Heart left ventricle (tissue), 16 donors: ENCODE data around the gene DRD3. TPM values are rescaled to one million over a fixed set of nuclear protein-coding genes. Genes with fewer than 3 reads are reported as not detected.

Source experiments
- ATAC-seq, 4 donors: fragments of 200-7000 bp; cut with Tn5 transposase; one replicate each; pipeline ENCODE4 v1.9.1; 2020 to 2022; ENCODE audit warnings: moderate library complexity in 4 of 4, mild to moderate bottlenecking in 3 of 4, moderate number of reproducible peaks in 1 of 4
- DNase-seq, 5 donors: peaks; one replicate each; pipeline ENCODE4 v3.0.0-alpha.2; 2020
- H3K27ac ChIP-seq, 12 donors: fragments of 200-600 bp; sonication (generic) in 4 of 12; one replicate each; pipeline versions ENCODE4 v1.5.0 to v1.8.0; 2016 to 2022; ENCODE audit warnings: mild to moderate bottlenecking in 2 of 12
- H3K27me3 ChIP-seq, 9 donors: fragments of 200-600 bp; sonication (generic) in 2 of 9; one replicate each; pipeline versions ENCODE4 v1.5.1 to v1.8.0; 2016 to 2022; ENCODE audit warnings: mild to moderate bottlenecking in 3 of 9
- H3K36me3 ChIP-seq, 9 donors: fragments of 200-600 bp; sonication (generic) in 2 of 9; one replicate each; pipeline versions ENCODE4 v1.5.0 to v1.8.0; 2018 to 2022; ENCODE audit warnings: mild to moderate bottlenecking in 2 of 9
- H3K4me1 ChIP-seq, 12 donors: fragments of 200-600 bp; sonication (generic) in 4 of 12; one replicate each; pipeline versions ENCODE4 v1.5.0 to v1.8.0; 2016 to 2022; ENCODE audit warnings: mild to moderate bottlenecking in 3 of 12
- H3K4me3 ChIP-seq, 12 donors: fragments of 200-600 bp; sonication (generic) in 4 of 12; one replicate each; pipeline versions ENCODE4 v1.5.0 to v1.8.0; 2017 to 2022; ENCODE audit warnings: mild to moderate bottlenecking in 9 of 12, moderate library complexity in 4 of 12
- H3K9me3 ChIP-seq, 12 donors: fragments of 200-600 bp; sonication (generic) in 4 of 12; one replicate each; pipeline versions ENCODE4 v1.5.0 to v1.8.0; 2016 to 2022; ENCODE audit warnings: mild to moderate bottlenecking in 1 of 12
- CTCF ChIP-seq, 12 donors: fragments of 200-600 bp; sonication (generic) in 4 of 12; IDR thresholded peaks; one replicate each; pipeline versions ENCODE4 v1.5.0 to v1.8.0; 2018 to 2022; ENCODE audit warnings: antibody characterized with exemption in 12 of 12, mild to moderate bottlenecking in 5 of 12
- POLR2A ChIP-seq, 2 donors: fragments of 450-650 bp; IDR thresholded peaks; one replicate each; pipeline ENCODE4 v1.6.1; 2017; ENCODE audit warnings: antibody characterized with exemption in 2 of 2, mild to moderate bottlenecking in 2 of 2, moderate library complexity in 2 of 2
- WGBS, 4 donors: extraction: QIAGEN DNeasy Blood & Tissue Kit in 2 of 4; methylation state at CpG; one replicate each; pipeline versions ENCODE4 v1.1.5 to v1.1.7; 2013 to 2018; 5-methylcytosine and 5-hydroxymethylcytosine counted together
- intact Hi-C, 10 donors: fragments of 100-400 bp; cut with DNase I; formaldehyde crosslinking; loops; one replicate each; pipeline versions ENCODE4 v1.11.1 to v1.14.2; 2022
- polyA plus RNA-seq, 2 donors: library from polyadenylated mRNA; stranded (reverse); fragments of 200-250 nt; gene quantifications; one replicate each; pipeline ENCODE4 v1.2.3, GENCODE V29; 2013
- total RNA-seq, 9 donors: library from RNA; depleted of rRNA in 2 of 9; stranded (reverse); fragments of >200 nt in 2 of 9; fragmentation: NEBNext Ultra II Directional in 3 of 9; extraction: Animal tissue kit (Norgen Biotek cat#: 25700) in 3 of 9; gene quantifications; one replicate each; pipeline versions ENCODE4 v1.1.0 to v1.2.4, GENCODE V29; 2016 to 2023
- donor health status: ischemic (EF 13 %, LVEDD 7.1; RV severe dilation, severe dysfunction).
- donor health status: healthy with polysubstance abuse.
- donor health status: DM: no; HTN: yes; CAD: no.
- donor health status: DM: no; HTN: no; CAD: no.
- donor health status: ischemic (EF 25% LVEDD 6.9; RV normal size, moderate dysfunction).
- donor health status: ischemic (EF 25% LVEDD 5.7; RV mildly dilated, moderate dysfunction).
- donor health status: healthy.
- donor health status: DM: yes; HTN: yes; CAD: no.
- donor health status: ischemic (EF 35%, LVEDD 5.7; RV mildly dilated, moderate dysfunction).
- donor health status: nonischemic (EF 11% LVEDD 7.7; RV severe dilation, severe dysfunction).
- donor health status: DM: yes; HTN: yes; CAD: no.
- donor health status: PGD.
- donor health status: ischemic (EF 29% LVEDD 5.4; RV normal size, mild dysfunction).
- donor health status: nonischemic (EF 23%, LVEDD 6.1; RV moderate dilation, normal function).

Gene DRD3
- total and polyA plus RNA-seq, 11 donors, result not detected

- TF ChIP-seq POLR2A (IDR thresholded peaks at IDR 0.05), result no peak
- TF ChIP-seq CTCF (IDR thresholded peaks at IDR 0.05), result no peak
- no peaks in the 10 kb centered on the region for H3K36me3 ChIP-seq
- H3K4me3 ChIP-seq, result no peak overlapping the region
- H3K9me3 ChIP-seq, result no peaks in the 10 kb centered on the region
- no peak overlapping the region for H3K27ac ChIP-seq
- intact Hi-C loops, result no loop called here
- DNase-seq (peak in 4 of 5 donors; percentile 22 to 30 (median 29)), ATAC-seq (no peak)
- no peaks in the 10 kb centered on the region for H3K27me3 ChIP-seq
- WGBS, 4 donors, result 55 to 58% (median 56%) methylated on average over 2 of the region's 2 CpGs
- peaks cover 0 to 19% (median 6%) of the 10 kb centered on the region in 12 donors for H3K4me1 ChIP-seq
Measured at GRCh38 chr3:114093596-114093995, 85.3 kb downstream of the DRD3 start.

GRCh38 chr3:114093016-114093380, 85.9 kb downstream of the DRD3 start:
- Histone ChIP-seq H3K9me3 (no peaks in the 10 kb centered on the region), H3K4me3 (peak overlapping the region in 4 of 12 donors; percentile 10 to 28 (median 18)), H3K27me3 (no peaks in the 10 kb centered on the region), H3K27ac (peak overlapping the region in 10 of 12 donors; percentile 21 to 73 (median 38)), H3K36me3 (peaks cover 0 to 4% (median 0%) of the 10 kb centered on the region in 9 donors), H3K4me1 (peaks cover 0 to 19% (median 6%) of the 10 kb centered on the region in 12 donors)
- WGBS, 4 donors, result 40 to 55% (median 47%) methylated on average over 3 of the region's 3 CpGs
- no peak for ATAC-seq
- intact Hi-C loops, result no loop called here
- TF ChIP-seq CTCF (IDR thresholded peaks at IDR 0.05) (no peak), POLR2A (IDR thresholded peaks at IDR 0.05) (no peak)
- DNase-seq, result no peak

- intact Hi-C loops, result no loop called here
- DNase-seq, result peak in 1 of 5 donors; percentile 13
- Histone ChIP-seq H3K27me3 (no peaks in the 10 kb centered on the region), H3K27ac (peak overlapping the region; percentile 16 to 73 (median 32)), H3K9me3 (no peaks in the 10 kb centered on the region), H3K4me1 (peaks cover 0 to 19% (median 6%) of the 10 kb centered on the region in 12 donors), H3K4me3 (peak overlapping the region in 6 of 12 donors; percentile 10 to 28 (median 18)), H3K36me3 (peaks cover 0 to 10% (median 5%) of the 10 kb centered on the region in 9 donors)
- TF ChIP-seq CTCF (IDR thresholded peaks at IDR 0.05) (no peak), POLR2A (IDR thresholded peaks at IDR 0.05) (no peak)
- peak in 3 of 4 donors; percentile 33 to 83 (median 51) for ATAC-seq
- WGBS, 4 donors, result 32 to 43% (median 41%) methylated on average over 13 of the region's 13 CpGs
Measured at GRCh38 chr3:114092151-114093015, 86.5 kb downstream of the DRD3 start.

- ATAC-seq, result no peak
- Histone ChIP-seq H3K36me3 (peaks cover 0 to 37% (median 30%) of the 10 kb centered on the region in 9 donors), H3K9me3 (no peaks in the 10 kb centered on the region), H3K4me1 (peaks cover 0 to 19% (median 6%) of the 10 kb centered on the region in 12 donors), H3K27ac (no peak overlapping the region), H3K27me3 (no peaks in the 10 kb centered on the region), H3K4me3 (no peak overlapping the region)
- TF ChIP-seq POLR2A (IDR thresholded peaks at IDR 0.05) (no peak), CTCF (IDR thresholded peaks at IDR 0.05) (no peak)
- intact Hi-C loops, result no loop called here
- DNase-seq, result no peak
Measured at GRCh38 chr3:114089675-114090074, 89.2 kb downstream of the DRD3 start.
